ENCODE measurements around the gene CABLES2.

Gene CABLES2

GRCh38 chr20:62417981-62418708, 11.1 kb upstream of the CABLES2 start:
- DNase-seq: no peak

- DNase-seq: no peak
These were observed 9.9 kb upstream of the CABLES2 start for GRCh38 chr20:62416651-62417637.

- DNase-seq: no peak
These were observed 8.4 kb upstream of the CABLES2 start for GRCh38 chr20:62415354-62416111.

GRCh38 chr20:62413896-62414481, 6.9 kb upstream of the CABLES2 start:
- no peak for DNase-seq

GRCh38 chr20:62413025-62413570, 6.0 kb upstream of the CABLES2 start:
- no peak for DNase-seq

- peak; percentile 67 for DNase-seq
These were observed 5.3 kb upstream of the CABLES2 start for GRCh38 chr20:62412194-62413024.

- DNase-seq: peak; percentile 74
These were observed 4.6 kb upstream of the CABLES2 start for GRCh38 chr20:62411479-62412193.

GRCh38 chr20:62410746-62411478, 3.8 kb upstream of the CABLES2 start:
- DNase-seq: no peak

GRCh38 chr20:62409931-62410745, 3.1 kb upstream of the CABLES2 start:
- peak; percentile 76 for DNase-seq

- DNase-seq: no peak
These were observed 2.2 kb upstream of the CABLES2 start for GRCh38 chr20:62409086-62409853.

- DNase-seq: no peak
These were observed 1.6 kb upstream of the CABLES2 start for GRCh38 chr20:62408640-62409039.

GRCh38 chr20:62408055-62408454, 970 bp upstream of the CABLES2 start:
- DNase-seq: no peak

GRCh38 chr20:62406635-62407176, 379 bp downstream of the CABLES2 start:
- no peak for DNase-seq

- no peak for DNase-seq
These were observed 1.0 kb downstream of the CABLES2 start for GRCh38 chr20:62405981-62406513.

GRCh38 chr20:62405108-62405980, 1.7 kb downstream of the CABLES2 start:
- DNase-seq: peak; percentile 17

- no peak for DNase-seq
These were observed 2.4 kb downstream of the CABLES2 start for GRCh38 chr20:62404761-62405107.

Data from NCI-H146 (cell line).